ENCODE data around the gene ITPR1.

The ITPR1 gene

GRCh38 chr3:4491855-4492207 is 1.3 kb upstream of the ITPR1 start:
- DNase-seq (ENCODE audit: low read depth) = no peak

DNA sequence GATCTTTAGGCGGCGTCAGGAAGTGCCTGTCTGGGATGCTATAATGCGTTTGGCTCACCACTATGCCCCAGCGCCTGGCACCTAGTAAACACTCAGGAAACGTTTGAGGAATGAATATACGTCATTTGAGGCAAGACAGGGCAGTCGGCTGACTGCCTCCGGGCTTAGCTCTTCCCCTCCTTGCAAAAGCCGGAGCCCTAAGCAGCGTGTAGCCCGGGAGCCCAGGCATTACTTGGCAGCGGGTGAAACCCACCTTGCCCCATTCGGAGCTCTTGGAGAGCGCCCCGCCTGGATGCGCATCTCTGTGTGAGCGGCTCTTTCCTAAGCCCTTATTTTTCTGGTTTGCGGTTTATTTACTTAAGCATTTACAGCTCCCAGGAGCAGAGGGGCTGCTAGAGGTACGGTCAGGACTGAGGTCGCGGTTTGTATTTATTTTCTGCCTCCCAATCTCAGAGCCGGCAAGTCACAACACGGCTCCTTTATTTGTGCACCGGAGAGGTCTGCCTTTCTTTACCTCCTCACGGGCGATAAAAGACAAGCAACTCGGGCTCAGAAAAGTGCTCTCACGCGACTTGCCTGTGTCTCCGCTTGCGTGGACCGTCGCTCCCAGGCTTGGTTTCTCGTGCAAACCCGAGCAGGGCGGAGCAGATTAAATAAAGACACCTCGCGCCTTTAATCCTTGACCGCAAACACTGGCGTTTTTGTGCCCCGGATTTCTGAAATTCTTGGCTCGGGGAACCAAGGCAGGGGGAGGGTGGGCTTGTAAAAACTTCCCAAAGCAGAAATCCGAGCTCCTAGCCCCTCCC is 737 bp upstream of the ITPR1 start:
- DNase-seq (ENCODE audit: low read depth) = no peak

- DNase-seq (ENCODE audit: low read depth) = no peak
These were observed 1.1 kb downstream of the ITPR1 start for GRCh38 chr3:4493941-4494894.

- no peak for DNase-seq (ENCODE audit: low read depth)
These were observed 1.7 kb downstream of the ITPR1 start for GRCh38 chr3:4494895-4495264.

- no peak for DNase-seq (ENCODE audit: low read depth)
These were observed 2.3 kb downstream of the ITPR1 start for GRCh38 chr3:4495294-4496086.

DNA sequence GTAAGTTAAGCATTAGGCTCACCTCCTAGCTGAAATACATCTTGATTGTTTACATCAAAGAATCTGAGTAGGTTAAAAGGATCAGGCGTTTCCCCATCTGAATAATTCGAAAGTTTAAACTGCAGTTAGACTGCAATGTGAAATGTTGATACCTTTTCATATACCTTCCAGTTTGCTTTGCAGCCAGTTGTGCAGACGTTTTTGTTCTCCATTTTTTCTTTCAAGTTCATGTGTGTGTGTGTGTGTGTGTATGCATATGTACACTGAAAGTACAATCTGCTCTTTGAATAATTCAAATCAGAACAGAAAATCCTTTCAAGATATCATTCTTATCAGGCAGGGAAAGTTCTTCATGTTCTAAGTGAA is 2.9 kb downstream of the ITPR1 start:
- DNase-seq (ENCODE audit: low read depth) = no peak

DNA sequence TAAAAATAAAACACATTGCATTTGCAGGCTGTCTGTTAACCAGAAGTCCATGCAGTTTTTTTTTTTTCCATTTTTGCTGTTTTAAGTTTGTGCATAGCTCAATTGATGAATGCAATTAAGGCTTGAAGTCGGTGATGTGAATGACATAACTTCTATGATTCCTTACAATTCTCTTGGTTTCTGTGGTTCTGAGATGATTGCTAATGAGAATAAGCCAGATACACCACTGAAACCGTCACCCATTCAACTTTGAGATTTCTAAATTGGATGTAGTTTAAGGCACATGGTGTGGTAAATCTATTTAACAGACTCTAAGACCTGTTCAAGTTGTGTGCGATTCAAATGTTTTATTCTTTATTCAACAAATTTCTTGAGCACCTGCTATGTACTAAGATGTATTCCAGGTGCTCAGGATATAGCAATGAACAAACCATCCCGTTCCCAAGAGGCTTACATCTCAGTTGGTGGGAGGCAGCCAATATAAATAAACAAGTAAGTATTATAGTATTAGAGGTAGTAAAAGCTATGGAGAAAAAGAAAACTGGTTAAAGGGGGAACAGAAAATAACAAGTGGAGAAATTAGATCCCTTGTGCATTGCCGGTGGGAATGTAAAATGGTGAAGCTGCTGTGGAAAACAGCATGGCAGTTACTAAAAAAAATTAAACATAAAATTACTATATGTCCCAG is 4.0 kb downstream of the ITPR1 start:
- DNase-seq (ENCODE audit: low read depth) = no peak

DNA sequence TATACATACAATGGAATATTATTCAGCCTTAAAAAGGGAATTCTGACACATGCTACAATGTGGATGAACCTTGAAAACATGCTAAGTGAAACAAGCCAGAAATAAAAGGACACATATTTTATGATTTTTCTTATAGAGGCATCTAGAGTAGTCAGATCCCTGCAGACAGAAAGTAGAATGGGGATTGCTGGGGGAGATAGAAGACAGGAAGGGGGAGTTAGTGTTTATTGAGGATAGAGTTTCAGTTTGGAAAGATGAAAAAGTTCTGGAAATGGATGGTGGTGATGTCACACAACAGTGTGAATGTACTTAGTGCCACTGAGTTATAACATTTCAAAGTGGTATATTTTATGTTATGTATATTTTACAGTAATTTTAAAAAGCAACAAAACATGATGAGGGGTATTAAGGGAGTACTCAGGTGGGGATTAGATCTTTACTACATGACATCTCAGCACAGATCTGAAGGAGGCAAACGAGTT is 4.7 kb downstream of the ITPR1 start:
- no peak for DNase-seq (ENCODE audit: low read depth)

GRCh38 chr3:4498446-4498845 is 5.3 kb downstream of the ITPR1 start:
- DNase-seq (ENCODE audit: low read depth) = no peak

- no peak for DNase-seq (ENCODE audit: low read depth)
These were observed 8.3 kb downstream of the ITPR1 start for GRCh38 chr3:4501437-4501836.

GRCh38 chr3:4501927-4502326 is 8.8 kb downstream of the ITPR1 start:
- DNase-seq (ENCODE audit: low read depth) = no peak

- DNase-seq (ENCODE audit: low read depth) = no peak
These were observed 9.9 kb downstream of the ITPR1 start for GRCh38 chr3:4503050-4503449.

GRCh38 chr3:4504340-4505261 is 11.5 kb downstream of the ITPR1 start:
- no peak for DNase-seq (ENCODE audit: low read depth)

DNA sequence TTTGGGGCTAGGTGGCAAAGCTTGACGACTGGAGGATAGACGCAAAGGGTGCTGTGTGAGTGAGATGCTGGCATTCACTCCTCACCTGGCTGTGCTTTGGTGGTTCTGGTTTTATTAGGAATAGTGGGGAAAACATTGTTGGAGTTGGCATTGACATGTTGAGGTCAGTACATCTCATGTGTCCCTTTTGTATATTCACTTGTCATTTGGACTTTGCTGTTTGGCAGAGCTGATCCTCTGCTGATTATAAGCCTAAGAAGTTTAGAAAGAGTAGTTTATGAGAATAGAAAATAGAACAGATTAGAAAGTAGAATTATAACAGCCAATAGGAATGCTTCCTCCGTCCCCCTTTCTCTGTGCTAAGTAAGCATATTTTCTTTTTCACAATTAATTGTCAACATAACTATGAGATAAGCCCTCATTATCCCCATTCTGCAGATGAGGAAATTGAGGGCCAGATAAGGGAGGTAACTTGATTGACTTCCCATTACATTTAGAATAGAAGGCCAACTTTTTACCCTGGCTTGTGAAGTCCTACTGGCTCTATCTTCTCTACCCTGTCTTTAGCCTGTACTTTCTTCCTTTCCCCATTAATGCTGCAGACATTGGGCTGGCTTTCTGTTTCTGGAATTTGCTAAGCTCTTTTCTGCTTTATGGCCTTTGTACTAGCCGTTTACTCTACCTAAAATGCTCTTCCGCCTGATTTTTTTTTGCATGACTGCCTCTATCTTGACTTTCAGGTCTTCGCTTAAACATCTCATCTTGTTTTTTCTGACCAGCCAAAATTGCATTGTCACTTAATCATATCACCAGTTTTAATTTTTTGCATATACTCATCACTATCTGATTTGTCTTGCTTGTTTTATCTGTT is 12.8 kb downstream of the ITPR1 start:
- DNase-seq (ENCODE audit: low read depth) = no peak

- no peak for DNase-seq (ENCODE audit: low read depth)
These were observed 13.4 kb downstream of the ITPR1 start for GRCh38 chr3:4506559-4507023.

DNA sequence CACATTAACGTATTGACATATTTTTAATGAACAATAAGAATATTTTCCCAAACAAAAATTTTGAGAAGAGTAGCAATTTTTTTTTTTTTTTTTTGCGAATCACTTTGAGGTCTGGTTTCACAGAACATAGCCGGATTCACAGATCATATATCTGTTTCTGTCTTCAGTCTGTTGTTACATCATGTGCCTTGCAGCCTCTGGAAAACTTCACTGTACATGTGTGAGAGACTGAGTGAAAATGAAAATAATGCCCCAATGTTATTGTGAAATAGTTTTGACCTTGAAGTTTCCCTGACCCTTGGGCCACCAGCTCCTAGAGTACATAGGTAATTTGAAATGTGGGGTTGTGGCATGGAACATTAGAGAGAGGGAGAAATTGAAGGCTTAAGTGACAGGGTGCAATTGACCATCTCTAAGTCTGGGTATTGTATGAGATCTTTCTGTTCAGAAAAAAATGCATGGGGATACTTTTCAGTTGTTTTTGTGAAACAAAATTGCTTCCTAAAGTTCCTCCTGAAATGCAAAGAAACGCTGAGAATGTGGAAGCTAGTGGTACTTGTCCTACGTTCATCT is 14.0 kb downstream of the ITPR1 start:
- DNase-seq (ENCODE audit: low read depth) = no peak

DNA sequence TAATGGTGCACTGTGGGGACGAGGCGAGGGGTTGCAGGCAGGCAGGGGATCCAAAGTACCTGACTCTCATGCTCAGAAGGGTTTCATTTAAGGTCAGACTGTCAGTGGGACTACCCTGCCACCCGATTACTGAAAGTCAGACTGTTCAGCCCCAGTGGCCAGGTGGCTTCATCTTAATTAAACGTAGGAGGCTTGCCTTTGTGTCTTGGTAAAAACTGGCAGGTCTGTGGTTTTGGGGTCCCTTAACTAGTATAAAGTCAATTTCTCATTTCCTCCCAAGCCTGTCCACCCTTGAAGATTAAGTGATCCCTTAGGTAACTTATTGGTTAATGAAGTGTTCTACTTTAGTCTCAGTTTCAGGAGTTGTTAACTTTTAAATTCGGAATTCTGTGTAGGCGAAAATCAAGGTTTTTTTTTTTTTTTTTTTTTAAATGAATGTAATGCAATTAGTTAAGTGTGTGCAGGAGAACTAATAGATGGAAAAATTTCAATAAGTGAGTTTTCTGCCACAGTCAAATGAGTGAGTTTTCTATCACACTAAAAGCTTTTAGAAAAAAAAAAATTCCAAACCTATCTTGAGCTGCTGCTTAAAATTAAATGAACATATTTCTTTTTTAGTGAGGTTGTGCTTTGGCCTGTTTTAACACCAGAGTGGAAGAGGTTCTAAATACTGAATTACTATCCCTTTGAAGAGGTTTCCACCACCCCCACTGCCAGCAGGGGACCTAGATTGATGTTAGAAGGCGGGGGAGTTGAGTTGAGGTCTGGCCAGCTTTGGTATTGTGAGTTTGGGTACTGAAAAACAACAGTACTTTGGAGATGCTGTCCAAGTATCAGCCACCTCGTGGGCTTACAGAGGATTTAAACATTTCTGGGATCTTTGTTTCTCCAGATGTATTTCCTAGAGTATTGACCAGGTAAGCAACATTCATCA is 15.2 kb downstream of the ITPR1 start:
- DNase-seq (ENCODE audit: low read depth) = no peak

DNA sequence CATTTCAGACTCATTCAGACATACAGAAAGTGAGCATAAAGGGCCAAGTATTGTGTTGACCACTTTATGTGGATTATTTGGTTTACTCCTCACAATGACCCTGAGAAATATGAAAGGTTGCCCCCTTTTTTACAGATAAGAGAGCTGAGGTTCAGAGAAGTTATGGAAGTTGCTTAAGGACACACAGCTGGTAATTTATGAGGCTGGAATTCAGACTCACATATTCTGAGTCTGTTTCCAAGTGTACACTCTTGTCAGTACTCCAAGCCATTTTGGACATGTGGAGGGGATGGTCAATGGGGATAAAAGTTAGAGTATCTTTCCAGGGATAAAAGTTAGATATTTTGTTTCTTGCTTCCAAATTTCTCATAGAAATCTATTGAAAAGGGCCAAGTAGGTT is 15.9 kb downstream of the ITPR1 start:
- no peak for DNase-seq (ENCODE audit: low read depth)
